Ramos (cell line): ENCODE data around the gene DKC1.

Source experiments
- in situ Hi-C: fragments of 300-500 bp; cut with MboI; formaldehyde crosslinking; loops from one replicate; pipeline ENCODE4 v1.14.3; 2022; ENCODE audit warnings: low sequenced_read_pairs; ENCODE audit not compliant: unreplicated experiment

Gene DKC1

DNA sequence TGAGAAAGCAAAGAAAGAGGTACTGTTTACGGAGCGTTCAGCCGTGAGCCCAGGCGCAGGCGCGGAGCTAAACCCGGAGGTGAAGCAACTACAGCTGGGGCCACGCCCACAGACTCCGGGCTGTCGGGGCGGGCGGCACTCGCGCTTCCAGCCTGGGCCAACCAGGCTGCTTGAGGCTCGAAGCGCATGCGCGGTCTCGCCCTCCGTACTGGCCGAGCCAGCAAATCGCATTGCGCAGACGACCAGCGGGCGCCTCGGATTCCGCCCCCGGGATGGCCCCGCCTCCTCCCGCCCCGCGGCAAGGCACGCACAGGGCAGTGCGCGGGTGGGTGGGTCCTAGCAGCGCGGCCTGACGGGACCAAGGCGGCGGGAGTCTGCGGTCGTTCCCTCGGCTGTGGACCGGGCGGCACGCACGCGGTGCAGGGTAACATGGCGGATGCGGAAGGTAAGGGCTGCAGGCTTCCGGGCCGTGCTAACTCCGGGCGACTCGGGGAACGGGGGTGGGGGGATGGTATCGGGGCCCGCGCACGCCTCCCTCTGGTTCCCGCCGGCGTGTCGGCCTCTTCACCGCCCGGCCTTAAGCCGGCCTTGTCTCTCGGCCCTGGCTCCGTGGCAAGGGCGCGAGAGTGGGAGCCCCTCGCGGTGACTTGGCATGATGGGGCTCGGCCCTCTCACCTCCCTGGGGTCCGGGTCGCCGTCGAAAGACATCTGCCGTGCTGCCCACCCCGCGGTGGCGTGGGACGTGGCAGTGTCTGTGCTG lies at the start of gene DKC1:
Gene DKC1 (plus strand): TSS at position 328 of the 760 bp plus-strand sequence. CDS start 102 bp downstream, at position 430.
- in situ Hi-C loops: loop anchor here (25.0 kb wide), 1 partner anchor 300 kb away; the partner anchor contains the start of genes BRCC3, CMC4 and MTCP1

DNA sequence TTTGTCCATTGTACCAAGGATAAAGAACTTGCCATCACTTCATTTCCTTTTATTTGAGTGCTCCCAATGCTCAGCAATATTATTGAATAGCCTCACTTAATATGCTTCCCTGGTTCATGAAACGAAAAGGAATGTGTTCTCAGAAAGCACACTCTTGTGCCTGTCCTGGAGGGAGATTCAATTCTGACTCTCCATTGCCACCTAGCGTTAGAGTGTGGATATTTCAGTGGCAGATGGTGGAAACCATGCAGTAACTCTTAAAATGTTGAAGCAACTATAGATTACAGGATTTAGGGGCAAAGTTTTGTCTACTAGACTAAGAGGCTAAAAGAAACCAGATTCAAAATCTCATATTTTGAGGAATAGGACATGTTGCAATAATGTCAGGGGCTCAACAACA lies 47.7 kb upstream of the DKC1 start:
- in situ Hi-C loops: no loop called here

DNA sequence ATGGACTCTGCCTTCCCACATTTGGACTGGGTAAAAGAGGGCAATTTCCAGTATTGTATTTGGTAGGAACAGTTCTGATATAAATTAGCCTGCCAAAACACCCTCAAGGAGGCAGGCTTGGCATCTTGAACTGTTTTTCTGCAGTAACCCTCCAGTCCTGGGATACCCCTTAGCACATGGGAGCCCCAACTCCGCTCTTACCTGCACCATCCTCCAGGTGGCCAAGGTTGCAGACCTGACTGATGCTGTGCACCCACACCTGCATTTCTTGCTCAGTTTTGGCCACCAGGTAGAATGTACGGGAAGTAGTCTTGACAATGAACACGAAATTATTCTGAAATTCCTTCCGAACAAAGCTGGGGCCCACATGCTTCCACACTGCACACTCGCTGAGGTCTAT lies 46.8 kb upstream of the DKC1 start:
- in situ Hi-C loops: no loop called here

DNA sequence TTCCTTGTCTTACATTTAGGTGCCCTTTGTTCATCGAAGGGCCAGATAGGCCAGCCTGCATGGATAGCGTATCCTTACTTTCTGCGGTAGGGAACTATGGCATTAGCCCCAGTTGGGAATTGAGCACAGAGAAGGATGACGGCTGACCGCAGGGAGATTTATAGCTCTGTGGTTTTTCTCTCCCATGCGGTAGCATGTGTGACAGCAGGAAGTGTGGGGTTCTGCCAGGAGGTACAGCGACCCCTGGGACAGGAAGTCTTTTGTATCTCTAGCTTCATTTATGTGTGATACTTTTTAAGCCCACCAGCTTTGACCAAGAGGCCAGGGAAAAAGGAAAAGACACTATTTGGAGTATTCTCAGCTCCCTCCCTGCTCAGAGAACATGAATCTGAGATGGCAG lies 44.8 kb upstream of the DKC1 start:
- in situ Hi-C loops: no loop called here

DNA sequence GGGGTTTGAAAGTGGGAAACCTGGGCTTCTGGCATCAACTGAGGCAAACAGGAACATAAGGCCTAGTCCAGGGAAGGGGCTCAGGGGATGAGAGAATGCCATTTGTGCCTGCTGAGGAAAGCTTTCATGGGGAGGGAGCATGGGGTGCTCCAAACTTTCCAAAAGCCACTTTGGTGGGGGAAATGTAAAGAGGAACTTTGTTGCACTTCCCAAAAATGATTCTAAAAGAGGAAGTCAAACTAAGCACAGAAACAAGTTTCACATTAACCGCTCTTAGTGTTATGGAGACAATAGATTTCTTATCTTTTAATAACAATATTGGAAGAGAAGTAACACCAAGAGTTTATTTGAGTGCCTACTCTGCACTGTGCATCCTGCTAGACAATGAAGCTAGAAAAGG lies 44.0 kb upstream of the DKC1 start:
- in situ Hi-C loops: no loop called here

DNA sequence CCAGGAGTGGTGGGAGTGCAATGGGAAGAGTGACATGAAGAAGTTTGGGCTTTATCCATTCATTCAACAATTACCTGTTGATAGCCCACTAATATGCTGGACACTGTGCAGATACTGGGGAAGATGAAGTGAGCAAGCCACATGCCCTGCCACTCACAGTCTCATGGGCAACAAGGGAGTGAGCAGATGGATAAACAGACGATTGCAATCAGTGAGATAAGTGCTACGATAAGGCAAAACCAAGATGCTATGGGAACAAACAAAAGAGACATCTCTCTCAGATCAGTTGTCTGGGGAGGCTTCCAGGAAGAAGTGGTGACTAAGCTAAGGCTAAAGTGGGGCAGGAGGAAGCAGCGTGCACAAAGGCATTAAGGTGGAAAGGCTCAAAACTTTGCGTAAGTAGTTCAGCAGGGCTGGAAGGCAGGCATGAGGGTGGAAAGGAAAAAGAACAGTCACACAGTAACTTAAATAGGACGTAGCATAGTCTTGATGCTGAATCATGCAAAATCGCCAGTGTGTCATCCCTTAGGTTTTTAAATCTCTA lies 43.5 kb upstream of the DKC1 start:
- in situ Hi-C loops: no loop called here

DNA sequence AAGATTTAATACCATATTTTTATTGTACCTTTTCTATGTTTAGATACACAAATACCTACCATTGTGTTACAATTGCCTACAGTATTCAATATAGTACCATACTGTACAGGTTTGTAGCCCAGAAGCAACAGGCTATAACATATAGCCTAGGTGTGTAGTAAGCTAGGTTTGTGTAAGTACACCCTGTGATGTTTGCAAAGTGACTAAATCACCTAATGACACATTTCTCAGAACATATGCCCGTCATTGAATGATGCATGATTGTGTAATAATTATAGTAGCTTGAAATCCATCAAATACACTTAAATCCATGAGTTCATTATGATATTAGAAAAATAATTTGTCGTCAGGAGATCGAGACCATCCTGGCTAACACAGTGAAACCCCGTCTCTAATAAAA lies 42.6 kb upstream of the DKC1 start:
- in situ Hi-C loops: no loop called here

DNA sequence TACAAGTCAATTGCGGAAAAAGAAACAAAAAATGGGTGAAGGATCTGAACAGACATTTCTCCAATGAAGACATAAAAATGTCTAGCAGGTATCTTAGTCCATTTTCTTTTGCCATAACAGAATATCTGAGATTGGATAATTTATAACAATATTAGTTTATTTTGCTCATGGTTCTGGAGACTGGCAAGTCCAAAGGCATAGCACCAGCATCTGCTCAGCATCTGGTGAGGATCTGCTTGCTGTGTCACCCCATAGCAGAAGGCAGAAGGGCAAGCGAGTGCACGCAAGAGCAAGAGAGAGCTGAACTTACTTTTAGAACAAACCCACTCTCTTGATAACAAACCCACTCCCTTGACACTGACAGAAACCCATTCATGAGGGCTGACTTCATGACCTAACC lies 41.5 kb upstream of the DKC1 start:
- in situ Hi-C loops: no loop called here

- in situ Hi-C loops: loop anchor here (25.0 kb wide), 1 partner anchor 138 kb away; the partner anchor contains the start of gene CTAG1A
These were observed 37.5 kb upstream of the DKC1 start for GRCh38 chrX:154724993-154725756.

- in situ Hi-C loops: loop anchor here (25.0 kb wide), 1 partner anchor 140 kb away; the partner anchor contains the start of gene CTAG1A
These were observed 35.2 kb upstream of the DKC1 start for GRCh38 chrX:154727418-154727817.

DNA sequence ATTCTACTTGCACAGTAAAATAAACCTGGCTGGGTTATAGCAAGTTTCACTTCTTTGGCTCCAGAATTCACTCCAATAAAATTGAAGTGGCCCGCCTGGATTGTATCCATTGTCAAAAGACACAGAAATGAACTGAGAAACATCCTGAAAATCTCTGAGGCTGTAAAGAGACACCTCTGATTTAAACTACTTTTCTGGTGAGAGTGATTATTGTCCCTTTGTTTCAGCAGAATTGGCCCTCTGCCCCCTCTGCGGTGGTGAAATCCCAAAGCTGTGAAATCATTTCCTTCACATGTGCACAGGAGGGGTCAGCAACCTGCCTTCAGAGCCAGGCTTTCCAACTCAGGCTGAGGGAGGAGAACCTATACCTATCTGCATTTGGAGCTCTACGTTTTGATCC lies 34.8 kb upstream of the DKC1 start:
- in situ Hi-C loops: loop anchor here (25.0 kb wide), 1 partner anchor 141 kb away; the partner anchor contains the start of gene CTAG1A

DNA sequence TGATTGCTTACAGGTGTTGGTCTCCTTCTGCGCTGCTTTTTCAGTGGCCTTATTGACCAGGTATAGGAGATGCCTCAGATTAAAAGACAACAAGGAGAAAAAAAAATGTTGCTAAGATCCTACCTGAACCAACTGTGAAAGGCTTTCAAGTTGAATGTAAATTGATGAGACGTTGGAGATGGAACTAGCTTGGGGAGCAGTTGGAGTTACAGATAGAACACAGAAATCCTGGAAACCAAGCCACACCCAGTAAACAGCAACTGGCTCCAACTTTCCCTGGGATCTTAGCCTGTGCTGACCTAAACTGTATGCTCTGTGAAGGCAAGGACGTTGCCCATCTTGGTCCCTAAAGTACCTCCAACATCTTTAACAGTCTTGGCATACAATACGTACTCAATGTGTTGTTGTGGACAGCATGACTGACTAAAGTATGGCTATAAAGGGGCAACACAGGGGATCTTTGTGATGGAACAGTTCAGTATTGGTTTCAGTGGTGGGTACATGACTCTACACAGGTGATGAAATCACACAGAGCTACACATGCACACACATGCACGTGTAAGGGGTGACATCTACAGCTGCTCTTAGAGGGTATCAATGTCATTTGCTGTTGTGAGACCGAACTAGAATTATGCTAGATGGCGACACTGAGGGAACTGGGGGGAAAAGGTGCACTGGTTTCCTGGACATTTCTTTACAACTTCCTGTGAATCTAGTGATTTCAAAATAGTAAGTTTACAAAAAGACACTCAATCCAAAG lies 34.1 kb upstream of the DKC1 start:
- in situ Hi-C loops: loop anchor here (25.0 kb wide), 1 partner anchor 141 kb away; the partner anchor contains the start of gene CTAG1A

- in situ Hi-C loops: loop anchor here (25.0 kb wide), 1 partner anchor 142 kb away; the partner anchor contains the start of gene CTAG1A
These were observed 33.2 kb upstream of the DKC1 start for GRCh38 chrX:154729439-154729838.

DNA sequence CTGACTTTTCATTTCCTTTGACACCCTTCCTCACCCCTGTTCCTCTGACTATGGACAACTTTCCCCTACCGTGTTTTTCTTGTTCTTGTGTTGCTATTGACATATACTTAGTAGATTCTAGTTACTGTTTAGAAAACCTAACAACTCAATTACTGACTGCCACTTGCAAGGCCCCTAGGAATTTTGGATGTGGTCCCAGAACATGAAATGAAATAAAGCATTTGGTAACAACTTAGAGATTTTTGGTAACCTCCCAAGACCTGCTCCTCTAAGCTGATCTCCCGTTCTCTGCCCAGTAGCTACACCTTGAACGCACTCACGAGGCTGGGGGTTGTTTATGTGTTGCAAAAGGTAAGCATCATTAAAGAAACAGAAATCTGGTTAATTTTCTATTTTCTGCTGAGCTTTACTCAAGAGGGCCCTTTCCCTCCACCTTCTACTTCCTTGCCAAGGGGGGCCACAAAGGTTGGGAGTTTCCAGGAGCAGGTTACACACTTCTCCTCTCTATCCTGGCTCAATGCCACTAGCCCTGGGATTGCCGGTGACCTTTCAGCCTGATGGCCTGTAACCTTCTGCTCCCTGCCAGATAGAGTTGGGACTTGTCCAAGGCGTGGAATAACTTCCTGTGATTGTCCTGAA lies 32.3 kb upstream of the DKC1 start:
- in situ Hi-C loops: loop anchor here (25.0 kb wide), 1 partner anchor 143 kb away; the partner anchor contains the start of gene CTAG1A

DNA sequence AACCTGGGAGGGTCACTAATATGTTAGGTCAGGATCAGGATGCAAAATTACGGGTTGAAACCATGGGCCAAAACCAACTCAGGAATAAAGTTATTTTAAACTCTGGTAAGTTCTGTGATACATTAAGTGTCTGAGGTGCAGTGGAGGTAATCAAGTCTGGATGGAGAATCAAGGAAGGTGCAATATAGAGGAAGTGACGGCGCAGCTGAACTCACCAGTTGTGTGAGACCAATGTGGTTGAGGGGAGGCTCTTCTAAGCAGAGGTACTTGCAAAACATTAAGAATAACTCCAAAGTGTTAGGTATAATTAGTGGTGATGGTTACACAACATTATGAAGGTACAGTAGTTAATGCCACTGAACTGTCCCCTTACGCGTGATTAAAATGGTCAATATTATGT lies 31.5 kb upstream of the DKC1 start:
- in situ Hi-C loops: loop anchor here (25.0 kb wide), 1 partner anchor 144 kb away; the partner anchor contains the start of gene CTAG1A

DNA sequence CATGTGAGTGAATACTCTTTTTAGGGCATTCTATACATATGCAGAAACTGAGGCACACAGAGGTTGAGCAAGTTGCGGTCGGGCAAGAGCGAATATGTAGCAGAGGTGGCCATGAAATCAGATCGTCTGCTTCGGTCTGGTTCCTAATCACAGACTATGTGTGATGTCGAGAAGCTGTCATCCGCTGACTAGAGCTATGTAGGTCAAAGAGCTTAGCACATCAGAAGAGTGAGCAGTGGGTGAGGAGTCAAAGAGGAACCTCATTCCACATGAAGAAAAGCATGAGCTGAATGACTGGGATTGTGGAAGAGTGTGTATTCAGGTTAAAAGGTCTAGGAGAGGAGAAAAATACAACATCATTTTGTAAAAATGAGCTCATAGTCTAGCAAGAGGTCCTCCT lies 30.8 kb upstream of the DKC1 start:
- in situ Hi-C loops: loop anchor here (25.0 kb wide), 1 partner anchor 145 kb away; the partner anchor contains the start of gene CTAG1A

DNA sequence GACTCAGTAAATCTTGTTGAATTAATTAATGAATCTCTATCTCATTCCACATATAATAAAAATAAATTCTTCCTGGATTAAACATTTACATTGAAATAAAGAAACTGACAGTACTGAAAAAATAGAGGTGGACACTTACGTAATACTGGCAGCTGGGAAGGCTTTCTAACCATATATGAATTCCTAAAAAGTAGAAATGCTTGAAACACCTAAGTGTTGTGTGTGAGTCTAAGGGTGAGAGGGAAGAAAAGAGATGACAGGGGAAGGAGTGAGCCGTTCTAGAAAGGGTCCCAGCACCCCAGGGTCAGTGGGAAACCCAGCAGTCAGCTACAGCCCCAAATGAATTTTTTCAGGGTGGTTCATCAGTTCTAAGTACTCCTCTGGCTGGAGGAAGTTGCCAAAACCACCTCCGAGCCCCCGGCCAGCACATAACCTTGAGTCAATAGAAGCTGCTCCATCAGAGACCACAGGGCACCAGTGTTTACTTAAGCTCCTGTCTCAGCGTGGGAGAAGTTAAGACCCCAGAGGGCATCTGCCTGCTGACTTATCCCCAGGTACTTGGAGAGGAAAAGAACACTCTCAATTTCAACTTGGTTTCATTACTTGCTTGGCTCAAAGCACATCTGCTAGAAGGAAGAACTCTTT lies 30.1 kb upstream of the DKC1 start:
- in situ Hi-C loops: loop anchor here (25.0 kb wide), 1 partner anchor 145 kb away; the partner anchor contains the start of gene CTAG1A

DNA sequence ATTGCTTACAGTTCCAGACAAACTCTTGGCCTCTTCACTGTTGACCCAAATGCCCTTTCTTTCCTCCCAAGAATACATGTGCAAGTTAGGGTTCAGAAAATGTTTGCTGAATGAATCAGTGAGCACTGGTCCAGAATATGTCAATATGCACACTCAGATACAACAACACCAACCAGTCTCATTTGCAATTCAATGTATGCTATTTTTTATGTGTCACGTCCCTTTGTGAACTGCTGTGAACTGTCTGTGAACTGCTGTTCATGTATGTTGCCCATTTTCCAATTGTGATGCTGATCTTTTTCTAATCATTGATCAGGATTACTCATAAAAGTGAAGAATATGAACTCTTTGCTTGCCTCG lies 29.6 kb upstream of the DKC1 start:
- in situ Hi-C loops: loop anchor here (25.0 kb wide), 1 partner anchor 146 kb away; the partner anchor contains the start of gene CTAG1A
